Breast epithelium (tissue), 3 donors: ENCODE results near the gene DDX49.

Source experiments
- CTCF ChIP-seq, 3 donors: fragments of 450-650 bp; IDR thresholded peaks; one replicate each; pipeline ENCODE4 v1.5.1; 2016 to 2017; ENCODE audit warnings: antibody characterized with exemption in 3 of 3, mild to moderate bottlenecking in 3 of 3, moderate library complexity in 3 of 3
- POLR2A ChIP-seq: fragments of 450-650 bp; IDR thresholded peaks from one replicate; pipeline ENCODE4 v1.6.1; 2016; ENCODE audit warnings: antibody characterized with exemption, mild to moderate bottlenecking, moderate library complexity
- POLR2AphosphoS5 ChIP-seq, 3 donors: sonication (generic); formaldehyde crosslinking; IDR thresholded peaks; one replicate each; pipeline ENCODE4 v1.6.1; 2017; ENCODE audit warnings: antibody characterized with exemption in 3 of 3

- TF ChIP-seq POLR2AphosphoS5 (IDR thresholded peaks at IDR 0.05) (no peak), POLR2A (no peak), CTCF (IDR thresholded peaks at IDR 0.05) (no peak)
These were observed 32.5 kb upstream of the DDX49 start for GRCh38 chr19:18886972-18887371.
